GM21447 (cell line): ENCODE results near the gene ARIH2.

Experiments
- ATAC-seq: cut with Tn5 transposase; IDR thresholded peaks from one replicate; pipeline ENCODE4 v1.9.1; 2021; ENCODE audit not compliant: unreplicated experiment

ARIH2 gene

GRCh38 chr3:49017971-49018706 lies 99.5 kb downstream of the ARIH2 start, which contains the start of gene DALRD3:
Gene DALRD3 (minus strand): TSS chr3:49018580. CDS start chr3:49018564, 16 bp downstream.
- ATAC-seq = no peak

DNA sequence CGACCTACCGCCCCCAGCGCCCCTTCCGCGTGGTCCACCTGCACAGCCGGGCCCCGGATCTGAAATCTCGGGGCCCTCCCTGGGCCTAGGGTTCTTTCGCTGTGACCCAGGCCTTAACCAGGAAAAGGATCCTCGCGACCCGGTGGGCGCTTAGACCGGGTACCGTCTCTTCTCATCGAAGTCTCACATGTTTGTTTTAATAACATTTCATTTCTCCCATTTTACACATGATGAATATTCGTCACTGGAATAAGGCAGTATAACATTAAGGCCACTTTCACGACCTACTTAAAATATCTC lies 100.0 kb downstream of the ARIH2 start:
- no peak for ATAC-seq

DNA sequence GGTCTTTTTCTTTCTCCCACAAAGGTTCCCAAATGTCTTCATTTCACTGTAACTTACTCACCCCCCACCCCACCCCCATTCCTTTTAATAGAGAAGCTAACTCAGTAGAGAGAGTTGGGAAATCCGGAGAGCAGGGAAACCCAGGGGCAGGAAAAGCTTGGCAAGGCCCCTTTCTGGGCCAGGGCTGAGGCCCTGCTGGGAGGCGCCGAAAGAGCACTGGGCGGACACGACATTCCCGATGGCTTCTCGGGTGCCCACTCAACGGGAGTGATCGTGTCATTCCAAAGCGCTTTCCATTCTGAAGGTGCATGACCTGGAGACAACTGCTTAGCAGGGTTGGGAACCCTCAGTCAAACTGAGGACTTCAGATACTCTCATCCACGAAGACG lies 101.3 kb downstream of the ARIH2 start:
- ATAC-seq = no peak

DNA sequence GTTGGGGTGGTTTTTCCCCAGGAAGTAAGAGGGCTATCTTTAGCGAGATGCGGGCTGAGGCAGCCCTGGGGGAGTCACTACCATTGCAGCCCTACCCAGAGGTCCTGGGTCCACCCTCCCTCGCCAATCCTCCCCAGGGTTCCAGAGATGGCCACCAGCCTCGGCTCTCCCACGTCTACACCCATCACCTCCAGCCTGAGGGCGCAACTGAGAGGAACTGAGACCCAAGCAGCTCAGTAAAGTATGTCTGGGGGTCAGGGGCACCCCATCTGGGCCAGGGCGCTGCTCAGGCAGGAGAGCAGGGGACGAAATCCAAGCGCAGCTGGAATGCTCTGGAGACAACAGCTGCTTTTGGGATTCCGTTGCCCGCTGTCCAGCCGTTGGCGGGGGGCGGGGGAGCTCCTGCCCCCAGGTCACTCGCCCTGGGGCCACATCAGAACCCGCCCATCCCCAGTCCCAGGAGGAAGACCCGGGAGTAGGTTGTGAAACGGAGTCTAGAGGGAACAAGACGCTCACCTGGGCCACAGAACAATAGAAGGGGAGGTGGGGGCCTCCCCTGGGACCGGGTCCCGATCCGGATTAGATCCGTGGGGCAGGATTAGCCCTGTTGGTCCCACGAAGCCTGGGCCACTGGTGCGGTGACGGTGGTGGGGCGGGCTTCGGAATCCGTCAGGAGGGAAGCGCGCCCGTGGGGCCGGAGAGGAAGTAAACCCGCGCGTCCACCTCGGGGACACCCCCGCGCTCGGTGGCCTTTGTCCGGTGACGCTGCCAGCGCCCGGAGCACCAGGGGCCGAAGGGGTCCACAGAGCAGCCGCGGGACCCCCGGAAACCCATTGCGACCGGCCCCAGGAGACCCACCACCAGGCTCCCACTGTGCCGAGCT lies 101.9 kb downstream of the ARIH2 start:
- ATAC-seq = peak; percentile 8

DNA sequence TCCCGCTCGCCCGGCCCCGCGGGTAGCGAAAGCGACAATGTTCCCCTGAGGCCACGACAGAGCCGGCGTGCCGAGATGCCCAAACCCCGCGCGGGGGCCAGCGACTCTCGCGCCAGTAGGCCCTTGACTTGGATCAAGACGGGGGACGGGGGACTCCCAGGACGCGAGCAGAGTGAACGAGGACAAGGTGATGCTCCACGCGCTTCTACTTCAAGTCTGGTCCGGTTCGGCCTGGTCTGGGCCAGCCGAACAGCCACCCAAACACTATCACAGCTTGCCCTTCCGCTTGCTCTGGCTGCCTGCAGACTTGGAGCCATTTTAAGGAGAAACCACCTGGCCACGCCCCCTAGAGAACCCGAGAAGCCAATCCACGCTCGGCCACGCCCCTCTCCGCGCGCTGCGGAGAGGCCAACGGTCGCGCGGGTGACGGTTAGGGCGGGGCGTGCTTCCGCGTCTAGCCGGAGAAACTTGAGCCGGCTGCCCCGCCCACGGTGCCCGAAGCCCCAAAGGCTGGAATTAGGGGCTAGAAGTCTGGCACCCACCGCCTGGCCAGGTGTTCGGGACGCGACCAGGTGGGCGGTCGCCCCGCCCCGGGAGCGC lies 102.7 kb downstream of the ARIH2 start:
- ATAC-seq = peak; percentile 48

DNA sequence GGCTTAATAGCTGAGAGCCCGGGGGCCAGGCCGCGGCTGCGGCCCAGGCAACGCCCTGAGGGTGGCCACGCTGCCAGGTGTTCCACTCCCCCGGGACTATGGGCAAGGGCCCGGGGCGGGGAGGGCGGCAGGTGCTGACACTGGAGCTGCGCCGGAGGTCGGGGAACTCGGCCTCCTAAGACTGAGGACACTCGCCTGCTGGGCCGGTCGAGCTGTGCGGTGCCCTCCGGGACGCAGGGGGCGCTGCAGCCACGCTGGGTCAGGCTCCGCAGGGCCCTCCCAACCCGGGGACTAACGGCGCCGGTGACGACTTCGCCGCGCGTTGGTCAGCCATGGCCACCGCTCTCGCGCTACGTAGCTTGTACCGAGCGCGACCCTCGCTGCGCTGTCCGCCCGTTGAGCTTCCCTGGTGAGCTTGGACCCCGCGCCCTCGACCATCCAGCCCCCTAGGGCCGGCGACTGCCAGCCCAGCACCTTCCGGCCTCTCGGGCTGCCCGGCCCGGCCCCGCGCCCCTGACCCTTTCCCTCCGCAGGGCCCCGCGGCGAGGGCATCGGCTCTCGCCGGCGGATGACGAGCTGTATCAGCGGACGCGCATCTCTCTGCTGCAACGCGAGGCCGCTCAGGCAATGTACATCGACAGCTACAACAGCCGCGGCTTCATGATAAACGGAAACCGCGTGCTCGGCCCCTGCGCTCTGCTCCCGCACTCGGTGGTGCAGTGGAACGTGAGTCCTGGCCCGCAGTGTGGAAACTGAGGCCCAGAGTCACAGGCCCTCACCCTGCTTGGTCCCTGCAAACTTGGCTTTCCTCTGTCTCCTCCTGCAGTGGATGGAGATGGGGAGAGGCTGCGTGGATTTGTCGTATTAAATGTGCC lies 103.4 kb downstream of the ARIH2 start, which contains the start of gene NDUFAF3:
NDUFAF3 (plus strand) TSS at position 309 of the 875 bp plus-strand sequence; CDS start at position 333, 24 bp downstream.
- peak; percentile 53 for ATAC-seq

- no peak for ATAC-seq
Observed at GRCh38 chr3:49022688-49023171, 104.1 kb downstream of the ARIH2 start.

GRCh38 chr3:49023775-49024174 lies 105.1 kb downstream of the ARIH2 start:
- ATAC-seq = no peak

GRCh38 chr3:49024449-49024848 lies 105.8 kb downstream of the ARIH2 start:
- no peak for ATAC-seq

GRCh38 chr3:49025005-49025792 lies 106.6 kb downstream of the ARIH2 start:
- ATAC-seq = no peak

DNA sequence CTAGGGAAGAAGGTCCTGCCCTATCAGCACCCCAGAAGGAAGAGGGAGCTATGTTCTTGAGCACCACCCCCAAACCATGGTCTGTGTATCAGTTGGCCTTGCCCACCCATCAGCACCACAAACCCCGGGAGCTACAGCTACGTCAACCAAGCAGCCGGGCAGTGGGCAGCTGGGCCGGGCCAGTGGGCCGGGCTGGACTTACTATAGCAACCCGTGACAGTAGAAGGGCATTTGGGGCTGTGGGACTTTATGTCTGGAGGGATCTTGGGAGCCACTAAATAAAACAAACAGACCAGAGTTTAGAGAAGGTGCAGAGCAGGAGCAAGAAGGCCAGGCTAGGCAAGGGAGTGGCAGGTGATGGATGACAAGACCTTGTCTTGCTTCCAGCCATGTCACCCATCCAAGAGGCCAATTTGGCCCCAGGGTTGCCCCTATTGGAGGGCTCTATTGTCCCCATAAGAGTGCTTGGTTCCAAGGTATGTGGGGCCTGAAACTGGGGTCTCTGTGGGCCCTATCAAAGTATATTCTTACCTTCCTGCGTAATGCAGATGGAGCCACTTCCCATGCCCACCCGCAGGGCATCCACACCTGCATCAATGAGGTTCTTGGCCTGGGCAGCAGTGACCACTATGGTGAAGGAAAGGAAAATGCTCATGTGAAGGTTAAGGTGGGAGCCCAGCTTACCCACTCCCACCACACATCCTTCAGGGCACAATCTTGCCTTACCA lies 107.3 kb downstream of the ARIH2 start:
- no peak for ATAC-seq

- no peak for ATAC-seq
Observed at GRCh38 chr3:49026536-49026935, 107.9 kb downstream of the ARIH2 start.

- ATAC-seq = no peak
Observed at GRCh38 chr3:49027634-49028033, 109.0 kb downstream of the ARIH2 start.

DNA sequence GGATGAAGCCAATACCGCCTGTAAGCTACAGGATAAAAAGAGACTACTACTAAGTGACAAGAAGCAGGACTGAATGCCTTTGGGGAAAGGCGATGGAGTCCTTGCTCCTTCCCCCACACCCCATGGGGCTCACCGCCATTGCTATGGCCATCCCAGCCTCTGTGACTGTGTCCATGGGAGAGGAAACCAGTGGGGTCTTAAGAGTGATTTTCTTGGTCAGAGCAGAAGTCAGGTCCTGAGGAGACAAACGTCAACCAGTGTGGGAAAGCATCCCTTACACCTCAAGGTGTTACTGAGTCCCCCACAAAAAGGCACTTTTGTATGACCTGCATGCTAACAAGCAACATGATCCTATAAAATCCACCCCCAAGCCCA lies 109.6 kb downstream of the ARIH2 start:
- ATAC-seq = no peak

DNA sequence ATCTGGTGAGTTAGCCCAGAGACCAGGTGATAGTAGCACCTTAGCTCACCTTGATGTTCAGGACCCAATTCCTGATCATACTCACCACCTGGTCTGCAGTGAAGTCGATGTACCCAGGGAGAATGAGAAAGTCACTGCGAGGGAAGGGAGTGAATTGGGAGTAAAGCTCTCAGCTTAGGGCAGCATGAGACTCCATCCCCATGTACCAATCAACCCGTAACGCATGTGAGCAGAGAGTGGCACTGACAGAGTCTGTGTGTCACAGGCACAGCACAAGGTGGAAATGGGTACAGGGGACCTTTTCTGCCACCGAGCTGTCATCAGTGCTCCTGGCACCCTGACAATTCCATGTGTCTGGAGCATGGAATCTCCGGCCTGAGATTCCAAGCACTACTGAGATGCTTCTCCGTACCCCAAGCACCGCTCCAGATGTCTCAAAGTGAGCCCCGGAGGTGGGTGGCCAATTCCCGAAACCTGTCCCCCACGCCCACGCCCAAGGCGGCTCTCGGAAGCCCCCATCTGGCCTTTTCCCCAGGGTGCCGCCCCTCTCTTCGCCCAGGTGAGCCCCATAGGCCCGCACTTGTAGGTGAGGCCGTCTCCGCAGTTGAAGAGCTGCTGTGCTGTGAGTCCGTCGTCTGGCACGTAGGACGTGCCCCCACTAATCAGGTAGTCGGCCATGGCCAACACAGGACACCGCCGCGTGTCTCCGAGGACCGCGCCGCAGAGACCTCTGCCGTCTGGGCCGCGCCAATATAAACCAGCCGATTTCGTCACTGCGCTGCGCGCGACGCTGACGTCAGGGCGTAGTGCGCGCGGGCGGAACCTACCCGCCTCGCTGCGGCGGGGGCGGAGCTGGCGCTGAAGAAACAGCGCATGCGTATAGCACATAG lies 110.3 kb downstream of the ARIH2 start, which contains the start of gene IMPDH2:
IMPDH2 (minus strand) TSS at position 726 of the 890 bp plus-strand sequence; CDS start at position 678, 48 bp downstream.
- peak; percentile 76 for ATAC-seq

GRCh38 chr3:49029563-49029884 lies 110.9 kb downstream of the ARIH2 start:
- no peak for ATAC-seq

DNA sequence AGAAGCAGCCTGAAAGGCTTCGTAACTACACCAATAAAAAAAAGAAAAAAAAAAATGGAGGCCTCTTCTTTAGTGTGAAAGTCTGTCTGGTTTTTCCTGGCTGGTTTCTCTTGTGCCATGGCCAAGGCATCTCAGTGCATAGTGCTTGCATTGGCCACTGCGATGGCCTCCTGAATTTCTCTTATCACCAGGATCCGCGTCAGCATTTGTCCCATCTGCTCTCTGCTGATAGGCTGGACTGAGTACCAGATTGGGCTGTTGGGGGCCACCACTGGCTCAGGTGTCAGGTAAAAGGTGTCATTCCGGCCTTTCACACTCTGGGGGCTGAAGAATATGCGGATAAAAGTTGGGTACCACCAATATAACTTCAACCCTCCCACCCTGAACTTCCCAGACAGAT lies 111.7 kb downstream of the ARIH2 start:
- ATAC-seq = no peak

GRCh38 chr3:49032646-49033304 lies 114.1 kb downstream of the ARIH2 start:
- ATAC-seq = no peak
